ENCODE data around the gene RBM41. TPM values are rescaled to one million over a fixed set of nuclear protein-coding genes. Genes with fewer than 3 reads are reported as not detected.
A peak's percentile ranks its signal among the peaks of the same experiment; 100 is the strongest.

RBM41 gene
- total and polyA plus RNA-seq, 4 donors, result 3.3 to 17.6 (median 9.9) TPM

DNA sequence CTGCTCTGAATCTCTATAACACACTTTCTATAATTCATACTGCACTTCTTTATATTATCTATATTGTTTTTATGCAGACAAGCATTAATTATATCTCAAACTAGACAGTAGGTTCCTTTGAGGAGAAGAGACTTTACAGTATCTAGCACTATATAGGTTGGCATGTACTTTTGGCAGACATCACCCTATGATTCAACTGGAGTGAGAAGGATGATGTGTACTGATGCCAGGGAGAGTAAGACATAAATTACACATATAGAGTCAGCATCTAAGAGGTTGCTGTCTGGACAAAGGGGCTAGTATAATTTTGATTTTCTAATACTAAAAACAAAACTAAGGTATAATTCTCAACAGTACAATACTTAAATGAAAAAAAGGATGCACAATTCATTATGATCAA is 5.1 kb upstream of the RBM41 start:
- DNase-seq (ENCODE audit: low spot score), result no peak

DNA sequence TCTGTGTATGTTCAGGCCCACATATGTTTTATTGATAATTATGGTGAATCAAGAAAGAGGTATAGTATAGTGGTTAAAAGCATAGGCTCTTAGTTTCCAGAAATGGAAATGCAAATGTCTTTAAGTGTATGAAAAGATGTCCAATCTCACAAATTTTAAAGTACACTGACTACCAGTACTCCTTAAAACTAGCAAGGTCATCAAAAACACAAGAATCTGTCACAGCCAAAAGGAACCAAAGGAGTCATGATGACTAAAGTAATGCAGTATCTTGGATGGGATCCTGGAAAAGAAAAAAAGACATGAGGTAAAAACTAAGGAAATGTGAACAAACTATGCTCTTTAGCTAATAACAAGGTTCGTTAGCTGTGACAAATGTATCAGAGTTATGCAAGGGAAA is 661 bp upstream of the RBM41 start:
- no peak for TF ChIP-seq JUND (IDR thresholded peaks at IDR 0.05)
- no peak for DNase-seq (ENCODE audit: low spot score)
- Histone ChIP-seq H3K36me3 (ENCODE audit: control insufficient read depth in 4 of 4, insufficient read depth in 3 of 4, low read depth in 1 of 4, low read length in 3 of 4) (peaks cover 0 to 19% (median 12%) of the 10 kb centered on the region in 4 donors), H3K4me1 (ENCODE audit: control insufficient read depth in 4 of 4, insufficient read depth in 4 of 4, low read length in 3 of 4) (peaks cover 0 to 6% (median 3%) of the 10 kb centered on the region in 4 donors), H3K27ac (ENCODE audit: low read depth in 1 of 2, low read length in 2 of 2) (no peak overlapping the region), H3K4me3 (ENCODE audit: low read depth in 1 of 3, low read length in 3 of 3) (peak overlapping the region in 1 of 3 donors; percentile 62), H3K27me3 (ENCODE audit: control insufficient read depth in 4 of 4, insufficient read depth in 4 of 4, low read length in 3 of 4) (peaks cover 0 to 3% (median 0%) of the 10 kb centered on the region in 4 donors), H3K9me3 (ENCODE audit: control insufficient read depth in 4 of 4, low read length in 3 of 4) (no peaks in the 10 kb centered on the region), H3K9ac (ENCODE audit: low read depth in 1 of 2, low read length in 2 of 2) (no peak overlapping the region)
- 98% methylated on average over 1 of the region's 1 CpG for WGBS

More for the DNA sequence above, 5.1 kb upstream of the RBM41 start:
- no peaks in the 10 kb centered on the region for H3K4me1 ChIP-seq (ENCODE audit: control insufficient read depth in 4 of 4, insufficient read depth in 4 of 4, low read length in 3 of 4)
- TF ChIP-seq, protein P1, sequence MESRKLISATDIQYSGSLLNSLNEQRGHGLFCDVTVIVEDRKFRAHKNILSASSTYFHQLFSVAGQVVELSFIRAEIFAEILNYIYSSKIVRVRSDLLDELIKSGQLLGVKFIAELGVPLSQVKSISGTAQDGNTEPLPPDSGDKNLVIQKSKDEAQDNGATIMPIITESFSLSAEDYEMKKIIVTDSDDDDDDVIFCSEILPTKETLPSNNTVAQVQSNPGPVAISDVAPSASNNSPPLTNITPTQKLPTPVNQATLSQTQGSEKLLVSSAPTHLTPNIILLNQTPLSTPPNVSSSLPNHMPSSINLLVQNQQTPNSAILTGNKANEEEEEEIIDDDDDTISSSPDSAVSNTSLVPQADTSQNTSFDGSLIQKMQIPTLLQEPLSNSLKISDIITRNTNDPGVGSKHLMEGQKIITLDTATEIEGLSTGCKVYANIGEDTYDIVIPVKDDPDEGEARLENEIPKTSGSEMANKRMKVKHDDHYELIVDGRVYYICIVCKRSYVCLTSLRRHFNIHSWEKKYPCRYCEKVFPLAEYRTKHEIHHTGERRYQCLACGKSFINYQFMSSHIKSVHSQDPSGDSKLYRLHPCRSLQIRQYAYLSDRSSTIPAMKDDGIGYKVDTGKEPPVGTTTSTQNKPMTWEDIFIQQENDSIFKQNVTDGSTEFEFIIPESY (IDR thresholded peaks at IDR 0.05), result no peak
- TF ChIP-seq GABPA (IDR thresholded peaks at IDR 0.05 in 1 of 2, conservative IDR thresholded peaks at IDR 0.05 in 1 of 2), result no peak
- no peak for TF ChIP-seq RXRA (IDR thresholded peaks at IDR 0.05)
- TF ChIP-seq, protein P2, sequence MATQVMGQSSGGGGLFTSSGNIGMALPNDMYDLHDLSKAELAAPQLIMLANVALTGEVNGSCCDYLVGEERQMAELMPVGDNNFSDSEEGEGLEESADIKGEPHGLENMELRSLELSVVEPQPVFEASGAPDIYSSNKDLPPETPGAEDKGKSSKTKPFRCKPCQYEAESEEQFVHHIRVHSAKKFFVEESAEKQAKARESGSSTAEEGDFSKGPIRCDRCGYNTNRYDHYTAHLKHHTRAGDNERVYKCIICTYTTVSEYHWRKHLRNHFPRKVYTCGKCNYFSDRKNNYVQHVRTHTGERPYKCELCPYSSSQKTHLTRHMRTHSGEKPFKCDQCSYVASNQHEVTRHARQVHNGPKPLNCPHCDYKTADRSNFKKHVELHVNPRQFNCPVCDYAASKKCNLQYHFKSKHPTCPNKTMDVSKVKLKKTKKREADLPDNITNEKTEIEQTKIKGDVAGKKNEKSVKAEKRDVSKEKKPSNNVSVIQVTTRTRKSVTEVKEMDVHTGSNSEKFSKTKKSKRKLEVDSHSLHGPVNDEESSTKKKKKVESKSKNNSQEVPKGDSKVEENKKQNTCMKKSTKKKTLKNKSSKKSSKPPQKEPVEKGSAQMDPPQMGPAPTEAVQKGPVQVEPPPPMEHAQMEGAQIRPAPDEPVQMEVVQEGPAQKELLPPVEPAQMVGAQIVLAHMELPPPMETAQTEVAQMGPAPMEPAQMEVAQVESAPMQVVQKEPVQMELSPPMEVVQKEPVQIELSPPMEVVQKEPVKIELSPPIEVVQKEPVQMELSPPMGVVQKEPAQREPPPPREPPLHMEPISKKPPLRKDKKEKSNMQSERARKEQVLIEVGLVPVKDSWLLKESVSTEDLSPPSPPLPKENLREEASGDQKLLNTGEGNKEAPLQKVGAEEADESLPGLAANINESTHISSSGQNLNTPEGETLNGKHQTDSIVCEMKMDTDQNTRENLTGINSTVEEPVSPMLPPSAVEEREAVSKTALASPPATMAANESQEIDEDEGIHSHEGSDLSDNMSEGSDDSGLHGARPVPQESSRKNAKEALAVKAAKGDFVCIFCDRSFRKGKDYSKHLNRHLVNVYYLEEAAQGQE (IDR thresholded peaks at IDR 0.05), result no peak
- TF ChIP-seq HNF4A (conservative IDR thresholded peaks at IDR 0.05), result no peak
- no peak for TF ChIP-seq JUND (IDR thresholded peaks at IDR 0.05)
- TF ChIP-seq FOXA1 (IDR thresholded peaks at IDR 0.05), result no peak
- H3K36me3 ChIP-seq (ENCODE audit: control insufficient read depth in 4 of 4, insufficient read depth in 3 of 4, low read depth in 1 of 4, low read length in 3 of 4), result no peaks in the 10 kb centered on the region
- H3K4me3 ChIP-seq (ENCODE audit: low read depth in 1 of 3, low read length in 3 of 3), result no peak overlapping the region
- H3K27ac ChIP-seq (ENCODE audit: low read depth in 1 of 2, low read length in 2 of 2), result no peak overlapping the region
- peaks cover 0 to 3% (median 0%) of the 10 kb centered on the region in 4 donors for H3K27me3 ChIP-seq (ENCODE audit: control insufficient read depth in 4 of 4, insufficient read depth in 4 of 4, low read length in 3 of 4)
- H3K9ac ChIP-seq (ENCODE audit: low read depth in 1 of 2, low read length in 2 of 2), result no peak overlapping the region
- H3K9me3 ChIP-seq (ENCODE audit: control insufficient read depth in 4 of 4, low read length in 3 of 4), result no peaks in the 10 kb centered on the region

DNA sequence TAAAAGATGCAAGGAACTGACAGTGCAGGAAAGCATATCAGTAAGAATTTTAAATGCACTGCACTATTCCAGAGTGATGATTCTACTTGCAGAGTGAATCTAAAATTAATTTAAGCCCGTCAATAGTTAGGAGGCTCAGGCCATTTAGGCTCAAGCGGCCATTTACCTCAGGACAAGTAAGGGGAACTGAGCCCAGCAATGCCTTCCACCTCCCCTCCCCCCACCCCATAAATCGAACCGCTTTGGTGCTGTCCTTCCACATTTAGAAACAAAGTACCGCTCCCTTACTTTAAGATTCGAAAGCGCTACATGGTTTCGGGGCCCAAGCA is 665 bp downstream of the RBM41 start:
- 1% methylated on average over 8 of the region's 8 CpGs for WGBS
- TF ChIP-seq GABPA (IDR thresholded peaks at IDR 0.05 in 1 of 2, conservative IDR thresholded peaks at IDR 0.05 in 1 of 2), result no peak
- no peak for TF ChIP-seq YY1 (IDR thresholded peaks at IDR 0.05)
- TF ChIP-seq FOXA1 (IDR thresholded peaks at IDR 0.05), result no peak
- TF ChIP-seq RXRA (IDR thresholded peaks at IDR 0.05), result no peak
- no peak for TF ChIP-seq RAD21 (IDR thresholded peaks at IDR 0.05)
- TF ChIP-seq SP1 (IDR thresholded peaks at IDR 0.05), result no peak
- TF ChIP-seq EGR1 (IDR thresholded peaks at IDR 0.05; ENCODE audit: low read depth in 2 of 2), result no peak
- no peak for TF ChIP-seq FOXA2 (IDR thresholded peaks at IDR 0.05)

More for the DNA sequence above, 665 bp downstream of the RBM41 start:
- peaks cover 0 to 27% (median 21%) of the 10 kb centered on the region in 4 donors for H3K36me3 ChIP-seq (ENCODE audit: control insufficient read depth in 4 of 4, insufficient read depth in 3 of 4, low read depth in 1 of 4, low read length in 3 of 4)
- H3K27ac ChIP-seq (ENCODE audit: low read depth in 1 of 2, low read length in 2 of 2), result peak overlapping the region; percentile 70 to 72
- no peak for DNase-seq (ENCODE audit: low spot score)
- H3K27me3 ChIP-seq (ENCODE audit: control insufficient read depth in 4 of 4, insufficient read depth in 4 of 4, low read length in 3 of 4), result peaks cover 0 to 3% (median 0%) of the 10 kb centered on the region in 4 donors
- H3K9me3 ChIP-seq (ENCODE audit: control insufficient read depth in 4 of 4, low read length in 3 of 4), result no peaks in the 10 kb centered on the region
- H3K4me1 ChIP-seq (ENCODE audit: control insufficient read depth in 4 of 4, insufficient read depth in 4 of 4, low read length in 3 of 4), result peaks cover 0 to 6% (median 3%) of the 10 kb centered on the region in 4 donors
- H3K4me3 ChIP-seq (ENCODE audit: low read depth in 1 of 3, low read length in 3 of 3), result peak overlapping the region; percentile 62 to 85 (median 68)
- H3K9ac ChIP-seq (ENCODE audit: low read depth in 1 of 2, low read length in 2 of 2), result peak overlapping the region; percentile 39 to 47
